Measurements from ENCODE around the gene CD300LB. TPM values are rescaled to one million over a fixed set of nuclear protein-coding genes. Genes with fewer than 3 reads are reported as not detected.

CD300LB gene
- polyA plus RNA-seq, 3 donors: 88.0 to 102 (median 92.9) TPM

DNA sequence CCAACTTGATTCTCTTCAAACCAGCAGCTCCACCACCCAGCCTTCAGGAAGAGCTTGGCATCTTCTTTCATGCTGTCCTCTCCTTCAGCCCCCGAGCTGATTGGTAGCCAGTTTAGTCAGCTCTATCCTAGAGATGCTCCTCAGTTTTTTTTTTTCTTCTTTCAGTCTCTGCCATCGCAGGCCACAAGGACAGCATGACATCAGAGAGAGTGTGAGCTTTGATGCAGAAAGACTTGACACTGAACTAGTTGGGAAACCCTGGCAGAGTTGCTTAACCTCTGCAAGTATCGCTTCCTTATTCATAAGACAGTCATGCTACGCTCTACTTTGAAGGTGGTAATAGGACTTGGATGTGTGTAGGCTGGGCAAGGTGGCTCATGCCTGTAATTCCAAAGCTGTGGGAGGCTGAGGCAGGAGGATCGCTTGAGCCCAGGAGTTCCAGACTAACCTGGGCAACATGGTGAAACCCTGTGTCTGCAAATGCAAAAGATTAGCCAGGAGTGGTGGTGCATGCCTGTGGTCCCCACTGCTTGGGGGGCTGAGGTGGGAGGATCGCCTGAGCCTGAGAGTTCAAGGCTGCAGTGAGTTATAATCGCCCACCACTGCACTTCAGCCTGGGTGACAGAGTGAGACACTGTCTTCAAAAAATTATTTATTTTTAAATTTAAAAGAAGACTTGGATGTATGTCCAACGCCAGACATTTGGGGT lies 2.6 kb downstream of the CD300LB start:
- Histone ChIP-seq H3K9me3 (replicated peaks in 1 of 2; ENCODE audit: control insufficient read depth in 1 of 2, insufficient read depth in 1 of 2, low read length in 2 of 2) (peaks cover 1 to 3% of the 10 kb centered on the region in 2 donors), H3K36me3 (replicated peaks in 1 of 2; ENCODE audit: control insufficient read depth in 1 of 2, insufficient read depth in 2 of 2, low read length in 2 of 2) (peaks cover 28 to 43% of the 10 kb centered on the region in 2 donors), H3K4me1 (ENCODE audit: control insufficient read depth in 1 of 2, insufficient read depth in 2 of 2, low read length in 2 of 2) (peaks cover 96 to 98% of the 10 kb centered on the region in 2 donors), H2AFZ (ENCODE audit: insufficient read depth, low read depth, low read length, poor library complexity, severe bottlenecking) (no peak overlapping the region), H3K9ac (ENCODE audit: insufficient read depth, low read length, poor library complexity, severe bottlenecking) (peak overlapping the region; percentile 68), H3K4me2 (replicated peaks; ENCODE audit: extremely low read depth, low read length, poor library complexity, severe bottlenecking) (peak overlapping the region; percentile 84), H4K20me1 (ENCODE audit: insufficient read depth, low read length) (no peaks in the 10 kb centered on the region), H3K4me3 (replicated peaks in 1 of 3; ENCODE audit: low read depth in 2 of 3, low read length in 3 of 3) (peak overlapping the region; percentile 42 to 94 (median 70)), H3K27me3 (ENCODE audit: control insufficient read depth in 2 of 2, insufficient read depth in 2 of 2, low read length in 2 of 2) (no peaks in the 10 kb centered on the region), H3K27ac (ENCODE audit: low read depth in 1 of 2, low read length in 2 of 2) (peak overlapping the region; percentile 93 to 98), H3K79me2 (ENCODE audit: insufficient read depth, low read length) (peaks cover 94% of the 10 kb centered on the region)
- Mint-ChIP-seq H3K4me1 (peaks cover 94% of the 10 kb centered on the region), H3K4me3 (peak overlapping the region; percentile 84 to 94), H3K36me3 (peaks cover 52 to 59% of the 10 kb centered on the region in 2 donors), H3K27ac (peak overlapping the region; percentile 97 to 100 (median 98)), H3K9me3 (peaks cover 0 to 4% (median 2%) of the 10 kb centered on the region in 7 donors), H3K27me3 (ENCODE audit: low read depth in 3 of 3) (peaks cover 0 to 3% (median 0%) of the 10 kb centered on the region in 3 donors)
- TF ChIP-seq, protein P1, sequence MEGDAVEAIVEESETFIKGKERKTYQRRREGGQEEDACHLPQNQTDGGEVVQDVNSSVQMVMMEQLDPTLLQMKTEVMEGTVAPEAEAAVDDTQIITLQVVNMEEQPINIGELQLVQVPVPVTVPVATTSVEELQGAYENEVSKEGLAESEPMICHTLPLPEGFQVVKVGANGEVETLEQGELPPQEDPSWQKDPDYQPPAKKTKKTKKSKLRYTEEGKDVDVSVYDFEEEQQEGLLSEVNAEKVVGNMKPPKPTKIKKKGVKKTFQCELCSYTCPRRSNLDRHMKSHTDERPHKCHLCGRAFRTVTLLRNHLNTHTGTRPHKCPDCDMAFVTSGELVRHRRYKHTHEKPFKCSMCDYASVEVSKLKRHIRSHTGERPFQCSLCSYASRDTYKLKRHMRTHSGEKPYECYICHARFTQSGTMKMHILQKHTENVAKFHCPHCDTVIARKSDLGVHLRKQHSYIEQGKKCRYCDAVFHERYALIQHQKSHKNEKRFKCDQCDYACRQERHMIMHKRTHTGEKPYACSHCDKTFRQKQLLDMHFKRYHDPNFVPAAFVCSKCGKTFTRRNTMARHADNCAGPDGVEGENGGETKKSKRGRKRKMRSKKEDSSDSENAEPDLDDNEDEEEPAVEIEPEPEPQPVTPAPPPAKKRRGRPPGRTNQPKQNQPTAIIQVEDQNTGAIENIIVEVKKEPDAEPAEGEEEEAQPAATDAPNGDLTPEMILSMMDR (IDR thresholded peaks at IDR 0.05): no peak
- WGBS (ENCODE audit: insufficient coverage): 43% methylated on average over 3 of the region's 8 CpGs
- DNase-seq: peak; percentile 97 to 100 (median 100)
- intact Hi-C loops (cut with micrococcal nuclease): loop anchor here in 1 of 2 donors (1.0 kb wide), 1 partner anchor 8 kb away; no protein-coding TSS in a partner anchor

DNA sequence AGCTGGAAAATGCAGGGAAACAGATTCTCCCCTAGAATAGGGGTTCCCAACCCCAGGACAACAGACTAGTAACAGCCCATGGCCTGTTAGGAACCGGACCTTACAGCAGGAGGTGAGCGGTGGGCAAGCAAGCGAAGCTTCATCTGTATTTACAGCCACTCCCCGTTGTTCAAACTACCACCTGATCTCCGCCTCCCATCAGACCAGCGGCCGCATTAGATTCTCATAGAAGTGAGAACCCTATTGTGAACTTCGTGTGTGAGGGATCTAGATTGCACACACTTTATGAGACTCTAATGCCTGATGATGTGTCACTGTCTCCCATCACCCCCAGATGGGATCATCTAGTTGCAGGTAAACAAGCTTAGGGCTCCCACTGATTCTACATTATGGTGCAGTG lies 3.5 kb downstream of the CD300LB start:
- WGBS (ENCODE audit: insufficient coverage): 91% methylated on average over 4 of the region's 8 CpGs
- Histone ChIP-seq H4K20me1 (ENCODE audit: insufficient read depth, low read length) (no peaks in the 10 kb centered on the region), H3K4me1 (ENCODE audit: control insufficient read depth in 1 of 2, insufficient read depth in 2 of 2, low read length in 2 of 2) (peaks cover 96 to 98% of the 10 kb centered on the region in 2 donors), H3K4me3 (replicated peaks in 1 of 3; ENCODE audit: low read depth in 2 of 3, low read length in 3 of 3) (peak overlapping the region in 1 of 3 experiments; percentile 94), H3K9ac (ENCODE audit: insufficient read depth, low read length, poor library complexity, severe bottlenecking) (no peak overlapping the region), H2AFZ (ENCODE audit: insufficient read depth, low read depth, low read length, poor library complexity, severe bottlenecking) (no peak overlapping the region), H3K36me3 (replicated peaks in 1 of 2; ENCODE audit: control insufficient read depth in 1 of 2, insufficient read depth in 2 of 2, low read length in 2 of 2) (peaks cover 37 to 52% of the 10 kb centered on the region in 2 donors), H3K79me2 (ENCODE audit: insufficient read depth, low read length) (peaks cover 94% of the 10 kb centered on the region), H3K9me3 (replicated peaks in 1 of 2; ENCODE audit: control insufficient read depth in 1 of 2, insufficient read depth in 1 of 2, low read length in 2 of 2) (peaks cover 8 to 12% of the 10 kb centered on the region in 2 donors), H3K27ac (ENCODE audit: low read depth in 1 of 2, low read length in 2 of 2) (peak overlapping the region; percentile 93 to 98), H3K4me2 (replicated peaks; ENCODE audit: extremely low read depth, low read length, poor library complexity, severe bottlenecking) (peak overlapping the region; percentile 84), H3K27me3 (ENCODE audit: control insufficient read depth in 2 of 2, insufficient read depth in 2 of 2, low read length in 2 of 2) (no peaks in the 10 kb centered on the region)
- Mint-ChIP-seq H3K36me3 (peaks cover 61 to 68% of the 10 kb centered on the region in 2 donors), H3K4me1 (peaks cover 96% of the 10 kb centered on the region), H3K27ac (peak overlapping the region; percentile 97 to 100 (median 98)), H3K4me3 (peak overlapping the region in 1 of 2 donors; percentile 63), H3K9me3 (peaks cover 5 to 12% (median 9%) of the 10 kb centered on the region in 7 donors), H3K27me3 (ENCODE audit: low read depth in 3 of 3) (peaks cover 0 to 3% (median 0%) of the 10 kb centered on the region in 3 donors)
- TF ChIP-seq, protein P1 (IDR thresholded peaks at IDR 0.05): no peak
- no peak for DNase-seq
- intact Hi-C loops (cut with micrococcal nuclease): loop anchor here in 1 of 2 donors (1.0 kb wide), 1 partner anchor 7 kb away; no protein-coding TSS in a partner anchor
